Measurements from ENCODE around the gene CHRNB2. TPM values are rescaled to one million over a fixed set of nuclear protein-coding genes. Genes with fewer than 3 reads are reported as not detected.

The CHRNB2 gene
- total and polyA plus RNA-seq, 9 of the 15 experiments (the other 6 are each of a cell fraction or from before 2014, with no cell fraction given) = 0.01 TPM; not detected in 8

DNA sequence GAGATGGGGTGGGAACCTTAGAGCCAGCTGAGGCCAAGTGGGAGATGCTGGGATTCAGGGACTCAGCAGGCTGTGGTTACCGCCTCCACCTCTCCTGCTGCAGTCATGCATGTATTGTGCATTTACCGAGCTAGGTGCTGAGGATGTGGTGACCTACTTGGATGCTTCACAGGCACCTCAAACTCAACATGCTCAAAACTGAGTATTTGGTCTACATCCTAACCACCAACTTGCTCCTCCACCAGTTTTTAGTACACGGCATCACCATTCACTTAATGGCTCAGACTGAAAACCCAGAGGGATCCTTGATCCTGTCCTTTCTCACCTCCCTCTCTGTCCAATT, 5.6 kb downstream of the CHRNB2 start (continued):
- TF ChIP-seq, protein P1, sequence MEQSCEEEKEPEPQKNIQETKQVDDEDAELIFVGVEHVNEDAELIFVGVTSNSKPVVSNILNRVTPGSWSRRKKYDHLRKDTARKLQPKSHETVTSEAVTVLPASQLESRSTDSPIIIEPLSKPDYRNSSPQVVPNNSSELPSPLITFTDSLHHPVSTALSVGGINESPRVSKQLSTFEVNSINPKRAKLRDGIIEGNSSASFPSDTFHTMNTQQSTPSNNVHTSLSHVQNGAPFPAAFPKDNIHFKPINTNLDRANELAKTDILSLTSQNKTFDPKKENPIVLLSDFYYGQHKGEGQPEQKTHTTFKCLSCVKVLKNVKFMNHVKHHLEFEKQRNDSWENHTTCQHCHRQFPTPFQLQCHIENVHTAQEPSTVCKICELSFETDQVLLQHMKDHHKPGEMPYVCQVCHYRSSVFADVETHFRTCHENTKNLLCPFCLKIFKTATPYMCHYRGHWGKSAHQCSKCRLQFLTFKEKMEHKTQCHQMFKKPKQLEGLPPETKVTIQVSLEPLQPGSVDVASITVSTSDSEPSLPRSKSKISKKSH (CRISPR knock-in tag; IDR thresholded peaks at IDR 0.05) = no peak
- TF ChIP-seq POLR2G (IDR thresholded peaks at IDR 0.05; ENCODE audit: low read depth, low read length) = no peak
- TF ChIP-seq, protein P2, sequence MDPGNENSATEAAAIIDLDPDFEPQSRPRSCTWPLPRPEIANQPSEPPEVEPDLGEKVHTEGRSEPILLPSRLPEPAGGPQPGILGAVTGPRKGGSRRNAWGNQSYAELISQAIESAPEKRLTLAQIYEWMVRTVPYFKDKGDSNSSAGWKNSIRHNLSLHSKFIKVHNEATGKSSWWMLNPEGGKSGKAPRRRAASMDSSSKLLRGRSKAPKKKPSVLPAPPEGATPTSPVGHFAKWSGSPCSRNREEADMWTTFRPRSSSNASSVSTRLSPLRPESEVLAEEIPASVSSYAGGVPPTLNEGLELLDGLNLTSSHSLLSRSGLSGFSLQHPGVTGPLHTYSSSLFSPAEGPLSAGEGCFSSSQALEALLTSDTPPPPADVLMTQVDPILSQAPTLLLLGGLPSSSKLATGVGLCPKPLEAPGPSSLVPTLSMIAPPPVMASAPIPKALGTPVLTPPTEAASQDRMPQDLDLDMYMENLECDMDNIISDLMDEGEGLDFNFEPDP (CRISPR knock-in tag; IDR thresholded peaks at IDR 0.05) = no peak

DNA sequence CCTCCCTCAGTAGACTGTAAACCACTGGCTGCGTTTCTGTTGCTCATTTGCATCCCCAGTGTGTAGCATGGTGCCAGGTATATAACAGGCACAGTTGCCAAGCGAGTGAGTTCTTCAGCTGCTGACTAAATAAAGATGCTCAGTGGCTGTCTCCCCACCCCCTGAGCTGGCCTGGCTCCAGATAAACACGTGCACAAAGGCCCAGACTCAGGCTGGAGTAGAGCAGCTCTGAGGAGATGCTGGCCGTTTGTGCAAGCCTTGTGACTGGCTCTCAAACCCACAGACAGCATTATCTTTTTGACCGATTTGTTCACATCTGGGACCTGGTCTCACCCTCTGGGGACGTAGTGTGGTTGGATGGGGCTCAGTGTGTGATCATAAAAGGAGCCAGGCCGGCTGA, 7.1 kb downstream of the CHRNB2 start:
- no peak overlapping the region for H3K4me3 ChIP-seq
- in situ Hi-C loops (cut with MboI) = no loop called here
- DNase-seq (ENCODE audit: extremely low read depth in 1 of 4, low spot score in 3 of 4) (peak in 1 of 4 experiments; percentile 36), FAIRE-seq (no peak), ATAC-seq (no peak)
- WGBS (ENCODE audit: insufficient coverage, low coverage, missing lambda C conversion rate) = 0% methylated on average over 7 of the region's 7 CpGs
- peaks cover 18% of the 10 kb centered on the region for H4K20me1 ChIP-seq (replicated peaks; ENCODE audit: control insufficient read depth, insufficient read depth, low read length)
- intact Hi-C loops (cut with micrococcal nuclease) = no loop called here
- H3K9me1 ChIP-seq (ENCODE audit: control insufficient read depth, insufficient read depth, low read length) = peaks cover 3% of the 10 kb centered on the region
- CTCF ChIA-PET (ENCODE audit: low intra/inter-chr PET ratio) = no interaction called here
- no peaks in the 10 kb centered on the region for H3K9me3 ChIP-seq (replicated peaks; ENCODE audit: control insufficient read depth, insufficient read depth, low read depth, low read length)
- POLR2A ChIA-PET = interaction anchor here (0.6 to 1.2 kb wide), 2 partner anchors 16 to 296 kb away, joined by 3 read pairs; no protein-coding TSS in a partner anchor
- TF ChIP-seq BHLHE40 (IDR thresholded peaks at IDR 0.05; ENCODE audit: low read length) = peak; percentile 54; the same call in 1 of the 2 replicates
- peak; percentile 74 for TF ChIP-seq NFIC (IDR thresholded peaks at IDR 0.05)
- no peak for TF ChIP-seq ATF1 (CRISPR knock-in tag; IDR thresholded peaks at IDR 0.05)
- TF ChIP-seq ATF1 (tag; IDR thresholded peaks at IDR 0.05) = no peak
- peaks cover 19 to 42% of the 10 kb centered on the region in 2 experiments; a peak in 4 of 5 replicates for H3K27me3 ChIP-seq (ENCODE audit: control insufficient read depth in 2 of 2, insufficient read depth in 2 of 2, low read length in 2 of 2)
- H3K9ac ChIP-seq (ENCODE audit: insufficient read depth in 1 of 2, low read depth in 2 of 2, low read length in 2 of 2) = no peak overlapping the region
- peaks cover 0 to 9% of the 10 kb centered on the region in 2 experiments; a peak in 2 of 5 replicates for H3K4me1 ChIP-seq (replicated peaks in 1 of 2; ENCODE audit: control insufficient read depth in 2 of 2, insufficient read depth in 2 of 2, low read length in 2 of 2)
- H3K4me2 ChIP-seq (ENCODE audit: insufficient read depth, low read length) = no peak overlapping the region
- H2AFZ ChIP-seq (ENCODE audit: low read depth, low read length) = no peak overlapping the region
- BruUV-seq (replicated peaks) = no TSS peak
- no peaks in the 10 kb centered on the region for H3K79me2 ChIP-seq (ENCODE audit: control insufficient read depth, insufficient read depth, low read length)
- peaks cover 10% of the 10 kb centered on the region; the same call in 2 of the 3 replicates for H3K36me3 ChIP-seq (ENCODE audit: control insufficient read depth, insufficient read depth, low read length)
- no peak overlapping the region for H3K27ac ChIP-seq (ENCODE audit: extremely low read depth, low read depth, low read length)
